ENCODE results near the gene KCNJ5. TPM values are rescaled to one million over a fixed set of nuclear protein-coding genes. Genes with fewer than 3 reads are reported as not detected.

The KCNJ5 gene
- total RNA-seq, 2 donors from 2014 or later, result 3.5 to 6.9 TPM

- TF ChIP-seq, protein P1, sequence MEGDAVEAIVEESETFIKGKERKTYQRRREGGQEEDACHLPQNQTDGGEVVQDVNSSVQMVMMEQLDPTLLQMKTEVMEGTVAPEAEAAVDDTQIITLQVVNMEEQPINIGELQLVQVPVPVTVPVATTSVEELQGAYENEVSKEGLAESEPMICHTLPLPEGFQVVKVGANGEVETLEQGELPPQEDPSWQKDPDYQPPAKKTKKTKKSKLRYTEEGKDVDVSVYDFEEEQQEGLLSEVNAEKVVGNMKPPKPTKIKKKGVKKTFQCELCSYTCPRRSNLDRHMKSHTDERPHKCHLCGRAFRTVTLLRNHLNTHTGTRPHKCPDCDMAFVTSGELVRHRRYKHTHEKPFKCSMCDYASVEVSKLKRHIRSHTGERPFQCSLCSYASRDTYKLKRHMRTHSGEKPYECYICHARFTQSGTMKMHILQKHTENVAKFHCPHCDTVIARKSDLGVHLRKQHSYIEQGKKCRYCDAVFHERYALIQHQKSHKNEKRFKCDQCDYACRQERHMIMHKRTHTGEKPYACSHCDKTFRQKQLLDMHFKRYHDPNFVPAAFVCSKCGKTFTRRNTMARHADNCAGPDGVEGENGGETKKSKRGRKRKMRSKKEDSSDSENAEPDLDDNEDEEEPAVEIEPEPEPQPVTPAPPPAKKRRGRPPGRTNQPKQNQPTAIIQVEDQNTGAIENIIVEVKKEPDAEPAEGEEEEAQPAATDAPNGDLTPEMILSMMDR (IDR thresholded peaks at IDR 0.05), result no peak
- ATAC-seq (ENCODE audit: insufficient number of reproducible peaks, low FRiP score, low read depth), result no peak
- no peaks in the 10 kb centered on the region for H3K9me3 ChIP-seq
- DNase-seq (ENCODE audit: low spot score), result no peak
- H3K4me3 ChIP-seq, result no peak overlapping the region
- H3K27me3 ChIP-seq (replicated peaks; ENCODE audit: insufficient read depth), result no peaks in the 10 kb centered on the region
- no peaks in the 10 kb centered on the region for H3K36me3 ChIP-seq
- no peak overlapping the region for H3K27ac ChIP-seq
- peaks cover 6 to 22% of the 10 kb centered on the region in 2 donors for H3K4me1 ChIP-seq (ENCODE audit: control insufficient read depth in 1 of 2, low read depth in 2 of 2)
Observed at GRCh38 chr11:128909438-128910125, 18.4 kb downstream of the KCNJ5 start.

GRCh38 chr11:128910576-128910975 lies 19.4 kb downstream of the KCNJ5 start:
- Histone ChIP-seq H3K36me3 (no peaks in the 10 kb centered on the region), H3K27ac (no peak overlapping the region), H3K4me1 (ENCODE audit: control insufficient read depth in 1 of 2, low read depth in 2 of 2) (peaks cover 6 to 25% of the 10 kb centered on the region in 2 donors), H3K27me3 (replicated peaks; ENCODE audit: insufficient read depth) (no peaks in the 10 kb centered on the region), H3K9me3 (no peaks in the 10 kb centered on the region), H3K4me3 (no peak overlapping the region)
- ATAC-seq (ENCODE audit: insufficient number of reproducible peaks, low FRiP score, low read depth) (no peak), DNase-seq (ENCODE audit: low spot score) (no peak)
- TF ChIP-seq, protein P1 (IDR thresholded peaks at IDR 0.05), result no peak

GRCh38 chr11:128911239-128911638 lies 20.1 kb downstream of the KCNJ5 start:
- no peak overlapping the region for H3K4me3 ChIP-seq
- TF ChIP-seq, protein P1 (IDR thresholded peaks at IDR 0.05), result no peak
- H3K27ac ChIP-seq, result no peak overlapping the region
- H3K4me1 ChIP-seq (ENCODE audit: control insufficient read depth in 1 of 2, low read depth in 2 of 2), result peaks cover 6 to 25% of the 10 kb centered on the region in 2 donors
- ATAC-seq (ENCODE audit: insufficient number of reproducible peaks, low FRiP score, low read depth) (no peak), DNase-seq (ENCODE audit: low spot score) (no peak)
- no peaks in the 10 kb centered on the region for H3K36me3 ChIP-seq
- no peaks in the 10 kb centered on the region for H3K27me3 ChIP-seq (replicated peaks; ENCODE audit: insufficient read depth)
- no peaks in the 10 kb centered on the region for H3K9me3 ChIP-seq

GRCh38 chr11:128911701-128912100 lies 20.5 kb downstream of the KCNJ5 start:
- Histone ChIP-seq H3K4me1 (ENCODE audit: control insufficient read depth in 1 of 2, low read depth in 2 of 2) (peaks cover 6 to 25% of the 10 kb centered on the region in 2 donors), H3K4me3 (no peak overlapping the region), H3K27ac (no peak overlapping the region), H3K9me3 (no peaks in the 10 kb centered on the region), H3K27me3 (replicated peaks; ENCODE audit: insufficient read depth) (no peaks in the 10 kb centered on the region), H3K36me3 (no peaks in the 10 kb centered on the region)
- DNase-seq (ENCODE audit: low spot score) (no peak), ATAC-seq (ENCODE audit: insufficient number of reproducible peaks, low FRiP score, low read depth) (no peak)
- TF ChIP-seq, protein P1 (IDR thresholded peaks at IDR 0.05), result no peak

DNA sequence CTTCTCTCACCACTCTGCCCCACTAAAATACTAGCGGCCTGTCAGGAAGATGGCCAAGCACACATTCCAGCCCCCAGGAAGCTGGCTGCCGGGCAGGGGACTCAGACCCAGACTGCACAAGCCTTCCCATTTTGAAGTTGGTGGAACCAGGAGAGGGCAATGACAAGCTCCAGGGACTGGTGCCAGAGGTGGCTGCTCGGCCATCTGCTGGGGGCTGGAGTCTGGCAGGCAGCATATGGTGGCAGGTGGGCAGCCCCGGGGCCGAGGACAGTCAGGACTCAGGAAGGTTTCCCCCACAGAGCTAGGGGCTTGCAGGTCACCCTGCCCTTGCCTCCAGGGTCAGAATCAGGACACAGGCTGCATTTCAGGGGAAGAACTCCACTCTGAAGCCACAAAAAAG lies 22.6 kb downstream of the KCNJ5 start:
- TF ChIP-seq, protein P1 (IDR thresholded peaks at IDR 0.05), result no peak
- no peak overlapping the region for H3K4me3 ChIP-seq
- H3K9me3 ChIP-seq, result no peaks in the 10 kb centered on the region
- no peaks in the 10 kb centered on the region for H3K27me3 ChIP-seq (replicated peaks; ENCODE audit: insufficient read depth)
- H3K4me1 ChIP-seq (ENCODE audit: control insufficient read depth in 1 of 2, low read depth in 2 of 2), result peaks cover 0 to 15% of the 10 kb centered on the region in 2 donors
- no peak for DNase-seq (ENCODE audit: low spot score)
- H3K27ac ChIP-seq, result no peak overlapping the region
- H3K36me3 ChIP-seq, result no peaks in the 10 kb centered on the region
- no peak for ATAC-seq (ENCODE audit: insufficient number of reproducible peaks, low FRiP score, low read depth)

Data from thoracic aorta (tissue), 2 donors.